GM12878 (cell line): ENCODE measurements around the gene REP15. TPM values are rescaled to one million over a fixed set of nuclear protein-coding genes. Genes with fewer than 3 reads are reported as not detected.

Experiments used
- ATAC-seq: fragments of 200-7000 bp; cut with Tn5 transposase; 3 replicates; pipeline ENCODE4 v1.9.1; 2020; ENCODE audit warnings: mild to moderate bottlenecking, moderate library complexity
- BruUV-seq: library from RNA; stranded (reverse); fragments of 400-500 nt; replicated peaks from 2 replicates; lab custom pipeline; 2021; lab: Mats Ljungman, UMichigan
- CTCF ChIA-PET: fragments of 300-600 bp; sonication (Branson Sonifier 250); formaldehyde crosslinking; extraction: SDS; loops from one replicate; lab custom pipeline; 2021; ENCODE audit warnings: inconsistent platforms; lab: Yijun Ruan, JAX
- POLR2A ChIA-PET: fragments of 350-600 bp; formaldehyde crosslinking; extraction: SDS; loops from one replicate; lab custom pipeline; 2021; ENCODE audit warnings: inconsistent platforms; lab: Charles Lee
- RAD21 ChIA-PET: fragments of 300-600 bp; sonication (Branson Sonifier 250); formaldehyde crosslinking; loops from one replicate; lab custom pipeline; 2023; ENCODE audit warnings: antibody characterized with exemption; ENCODE audit not compliant: unreplicated experiment; lab: Charles Lee
- SMC1A ChIA-PET: fragments of 300-600 bp; sonication (Branson Sonifier 250); formaldehyde crosslinking; loops from one replicate; lab custom pipeline; 2023; ENCODE audit not compliant: unreplicated experiment, uncharacterized antibody; lab: Charles Lee
- DNase-seq: peaks from one replicate; pipeline ENCODE4 v3.0.0-alpha.2; 2011; ENCODE audit warnings: low read depth, low spot score
- FAIRE-seq: peaks from 3 replicates; lab custom pipeline; 2011; peaks lifted over from hg19 to GRCh38; lab: Jason Lieb, UNC
- H2AFZ ChIP-seq: 2 replicates; pipeline ENCODE4 v1.6.0; 2011; ENCODE audit warnings: low read depth, low read length, control low read depth; ENCODE audit not compliant: control insufficient read depth
- H3K27ac ChIP-seq: 2 replicates; pipeline ENCODE4 v1.5.1; 2011; ENCODE audit warnings: control low read depth; ENCODE audit not compliant: control insufficient read depth, insufficient read depth
- H3K27me3 ChIP-seq, 2 experiments: replicated peaks in 1 of 2; 2 replicates each; pipeline versions ENCODE4 v1.6.0 to v1.6.1; 2011; ENCODE audit warnings: low read length in 1 of 2; ENCODE audit not compliant: control insufficient read depth in 2 of 2, insufficient read depth in 2 of 2
- H3K36me3 ChIP-seq, 2 experiments: 2 replicates each; pipeline ENCODE4 v1.5.1; 2011; ENCODE audit warnings: low read length in 1 of 2; ENCODE audit not compliant: control insufficient read depth in 2 of 2, insufficient read depth in 2 of 2
- H3K4me1 ChIP-seq: 2 replicates; pipeline ENCODE4 v1.6.1; 2011; ENCODE audit warnings: mild to moderate bottlenecking, low read length, moderate library complexity, mixed read lengths; ENCODE audit not compliant: control insufficient read depth, insufficient read depth
- H3K4me2 ChIP-seq: 2 replicates; pipeline ENCODE4 v1.6.0; 2011; ENCODE audit warnings: control low read depth; ENCODE audit not compliant: control insufficient read depth, insufficient read depth
- H3K4me3 ChIP-seq: fragments of 200-600 bp; sonication (generic); 2 replicates; pipeline ENCODE4 v1.5.1; 2016
- H3K79me2 ChIP-seq: 2 replicates; pipeline ENCODE4 v1.6.0; 2011; ENCODE audit warnings: low read length; ENCODE audit not compliant: control insufficient read depth, insufficient read depth
- H3K9ac ChIP-seq: 2 replicates; pipeline ENCODE4 v1.8.0; 2011; ENCODE audit warnings: low read length, control low read depth, mixed read lengths; ENCODE audit not compliant: control insufficient read depth, insufficient read depth
- H3K9me3 ChIP-seq: replicated peaks from 3 replicates; pipeline ENCODE4 v1.5.1; 2011; ENCODE audit warnings: mild to moderate bottlenecking, low read length; ENCODE audit not compliant: control insufficient read depth, insufficient read depth
- H4K20me1 ChIP-seq: 2 replicates; pipeline ENCODE4 v1.6.0; 2011; ENCODE audit not compliant: control insufficient read depth, insufficient read depth
- ATF7 ChIP-seq: fragments of 450-650 bp; IDR thresholded peaks from 2 replicates; pipeline ENCODE4 v1.6.1; 2016; ENCODE audit warnings: low read depth, mild to moderate bottlenecking
- BACH1 ChIP-seq: fragments of 450-650 bp; IDR thresholded peaks from 2 replicates; pipeline ENCODE4 v1.6.1; 2017; ENCODE audit warnings: mild to moderate bottlenecking, borderline replicate concordance
- CBFB ChIP-seq: IDR thresholded peaks from 2 replicates; pipeline ENCODE4 v1.6.1; 2016; ENCODE audit warnings: antibody characterized with exemption, low read depth
- FOXM1 ChIP-seq: IDR thresholded peaks from 2 replicates; pipeline ENCODE4 v1.6.1; 2012; ENCODE audit warnings: low read depth, mild to moderate bottlenecking, inconsistent platforms, low read length, moderate library complexity
- MTA2 ChIP-seq: fragments of 450-650 bp; IDR thresholded peaks from 2 replicates; pipeline ENCODE4 v1.6.1; 2016; ENCODE audit warnings: low read depth, mild to moderate bottlenecking, moderate library complexity
- NBN ChIP-seq: fragments of 450-650 bp; IDR thresholded peaks from 2 replicates; pipeline ENCODE4 v1.6.1; 2016
- PAX5 ChIP-seq: IDR thresholded peaks from 2 replicates; pipeline ENCODE4 v1.6.1; 2011; ENCODE audit warnings: low read depth, low read length, borderline replicate concordance
- ZBED1 ChIP-seq: IDR thresholded peaks from 2 replicates; pipeline ENCODE4 v1.6.1; 2016; ENCODE audit warnings: borderline replicate concordance
- WGBS: methylation state at CpG from one replicate; pipeline ENCODE4 v1.1.6; 2016; ENCODE audit warnings: low lambda C conversion rate; ENCODE audit not compliant: insufficient replicate concordance, insufficient coverage; ENCODE audit errors: missing lambda C conversion rate; 5-methylcytosine and 5-hydroxymethylcytosine counted together
- in situ Hi-C: fragments of 300-500 bp; cut with MboI; formaldehyde crosslinking; loops from 9 replicates; pipeline ENCODE4 v1.14.3; 2018; ENCODE audit warnings: mixed read lengths
- intact Hi-C: fragments of 100-400 bp; cut with micrococcal nuclease; formaldehyde crosslinking; loops from one replicate; pipeline ENCODE4 v1.14.2; 2022; ENCODE audit not compliant: unreplicated experiment
- polyA plus RNA-seq, 11 experiments: library from polyadenylated mRNA; depleted of rRNA in 4 of 11; unstranded in 6 of 11; stranded (reverse) in 5 of 11; fragments of >200 nt; fragmentation: Nextera tagmentation in 4 of 11; fragmentation: Illumina TruSeq in 1 of 11; extraction: Ambion mirVana in 4 of 11; extraction: Trizol in 1 of 11; gene quantifications; 1 replicate in 1 of 11; 2 replicates in 10 of 11; pipeline versions ENCODE4 v1.2.1 to v1.2.3, GENCODE V29; 2011 to 2016; ENCODE audit warnings: inconsistent platforms in 2 of 11, missing spikeins in 2 of 11, low read depth in 1 of 11
- total RNA-seq, 4 experiments: library from RNA; depleted of rRNA in 3 of 4; stranded (reverse); fragments of >200 nt in 3 of 4; fragmentation: Illumina TruSeq in 1 of 4; extraction: Trizol in 1 of 4; gene quantifications; 2 replicates each; pipeline versions ENCODE4 v1.2.1 to v1.2.3, GENCODE V29; 2013 to 2021
- TF ChIP-seq, protein P1 (sequence below): IDR thresholded peaks from 2 replicates; pipeline ENCODE4 v1.6.1; 2012; ENCODE audit warnings: low read depth, low read length, improper control_type of control experiment
- TF ChIP-seq, protein P2 (sequence below): fragments of 450-650 bp; IDR thresholded peaks from 2 replicates; pipeline ENCODE4 v1.6.1; 2017; ENCODE audit warnings: mild to moderate bottlenecking

Gene REP15
- total and polyA plus RNA-seq, 10 of the 15 experiments (the other 5 are each of a cell fraction or from before 2014, with no cell fraction given), result not detected

DNA sequence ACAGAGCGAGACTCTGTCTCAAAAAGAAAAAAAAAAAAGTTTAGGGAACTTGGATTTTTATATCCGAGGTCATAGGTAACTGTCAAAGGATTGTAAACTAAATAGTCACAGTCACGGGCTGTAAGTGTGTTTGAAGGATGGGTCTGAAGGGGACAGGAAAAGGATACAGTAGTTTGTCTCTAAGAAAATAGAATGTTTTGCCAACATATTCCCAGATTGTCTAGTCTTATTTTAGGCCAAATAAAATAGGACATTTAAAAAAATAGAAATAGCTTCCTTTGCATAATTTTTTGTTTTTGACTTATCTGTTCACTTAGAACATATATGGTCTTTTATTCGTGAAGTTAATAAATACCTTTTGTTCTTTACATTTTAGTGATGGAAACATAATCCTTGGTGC, 24.2 kb upstream of the REP15 start:
- WGBS, result 50% methylated on average over 4 of the region's 4 CpGs
- Histone ChIP-seq H2AFZ (no peak overlapping the region), H3K4me2 (no peak overlapping the region), H3K36me3 (no peaks in the 10 kb centered on the region; a peak in 2 of 4 replicates), H3K79me2 (no peaks in the 10 kb centered on the region), H3K27me3 (no peaks in the 10 kb centered on the region), H3K27ac (no peak overlapping the region), H4K20me1 (no peaks in the 10 kb centered on the region), H3K4me3 (no peak overlapping the region), H3K9me3 (no peaks in the 10 kb centered on the region), H3K9ac (no peak overlapping the region), H3K4me1 (no peaks in the 10 kb centered on the region)
- BruUV-seq, result no TSS peak
- ChIA-PET POLR2A (no interaction called here), RAD21 (no interaction called here), CTCF (interaction anchor here (1.1 kb wide), 1 partner anchor 237 kb away, joined by 4 read pairs; no protein-coding TSS in a partner anchor), SMC1A (no interaction called here)
- DNase-seq (no peak), ATAC-seq (no peak), FAIRE-seq (no peak)
- TF ChIP-seq FOXM1 (no peak), PAX5 (no peak), ATF7 (no peak), CBFB (no peak), ZBED1 (no peak), MTA2 (no peak), NBN (no peak), BACH1 (no peak)
- TF ChIP-seq, protein P1, sequence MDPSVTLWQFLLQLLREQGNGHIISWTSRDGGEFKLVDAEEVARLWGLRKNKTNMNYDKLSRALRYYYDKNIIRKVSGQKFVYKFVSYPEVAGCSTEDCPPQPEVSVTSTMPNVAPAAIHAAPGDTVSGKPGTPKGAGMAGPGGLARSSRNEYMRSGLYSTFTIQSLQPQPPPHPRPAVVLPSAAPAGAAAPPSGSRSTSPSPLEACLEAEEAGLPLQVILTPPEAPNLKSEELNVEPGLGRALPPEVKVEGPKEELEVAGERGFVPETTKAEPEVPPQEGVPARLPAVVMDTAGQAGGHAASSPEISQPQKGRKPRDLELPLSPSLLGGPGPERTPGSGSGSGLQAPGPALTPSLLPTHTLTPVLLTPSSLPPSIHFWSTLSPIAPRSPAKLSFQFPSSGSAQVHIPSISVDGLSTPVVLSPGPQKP, result no peak
- TF ChIP-seq, protein P2, sequence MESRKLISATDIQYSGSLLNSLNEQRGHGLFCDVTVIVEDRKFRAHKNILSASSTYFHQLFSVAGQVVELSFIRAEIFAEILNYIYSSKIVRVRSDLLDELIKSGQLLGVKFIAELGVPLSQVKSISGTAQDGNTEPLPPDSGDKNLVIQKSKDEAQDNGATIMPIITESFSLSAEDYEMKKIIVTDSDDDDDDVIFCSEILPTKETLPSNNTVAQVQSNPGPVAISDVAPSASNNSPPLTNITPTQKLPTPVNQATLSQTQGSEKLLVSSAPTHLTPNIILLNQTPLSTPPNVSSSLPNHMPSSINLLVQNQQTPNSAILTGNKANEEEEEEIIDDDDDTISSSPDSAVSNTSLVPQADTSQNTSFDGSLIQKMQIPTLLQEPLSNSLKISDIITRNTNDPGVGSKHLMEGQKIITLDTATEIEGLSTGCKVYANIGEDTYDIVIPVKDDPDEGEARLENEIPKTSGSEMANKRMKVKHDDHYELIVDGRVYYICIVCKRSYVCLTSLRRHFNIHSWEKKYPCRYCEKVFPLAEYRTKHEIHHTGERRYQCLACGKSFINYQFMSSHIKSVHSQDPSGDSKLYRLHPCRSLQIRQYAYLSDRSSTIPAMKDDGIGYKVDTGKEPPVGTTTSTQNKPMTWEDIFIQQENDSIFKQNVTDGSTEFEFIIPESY, result no peak
- in situ Hi-C loops, result loop anchor here (25.0 kb wide), 1 partner anchor 235 kb away; the partner anchor contains the start of gene SMCO2
- intact Hi-C loops, result no loop called here
